ENCODE data around the gene RPL11. TPM values are rescaled to one million over a fixed set of nuclear protein-coding genes. Genes with fewer than 3 reads are reported as not detected.
"Not testable (repeated sequence)": the region's sequence is repeated elsewhere in the genome, so short reads cannot be mapped to it uniquely, and the experiment has no call there.

Gene RPL11
- total RNA-seq, result 1,228 and 1,231 TPM in 2 replicates

GRCh38 chr1:23691499-23692307, at the start of gene RPL11:
Gene RPL11, plus strand, starts transcription at chr1:23691806. Its CDS starts 18 bp downstream, at chr1:23691824.
- intact Hi-C loops (cut with micrococcal nuclease), result loop anchor here (2.0 kb wide), 1 partner anchor 51 kb away; the partner anchor contains the start of gene ELOA

- intact Hi-C loops (cut with micrococcal nuclease), result no loop called here
Measured at GRCh38 chr1:23643736-23644554, 47.7 kb upstream of the RPL11 start.

- intact Hi-C loops (cut with micrococcal nuclease), result no loop called here
Measured at GRCh38 chr1:23644555-23644866, 47.1 kb upstream of the RPL11 start.

GRCh38 chr1:23645338-23645737, 46.3 kb upstream of the RPL11 start:
- intact Hi-C loops (cut with micrococcal nuclease), result no loop called here

- intact Hi-C loops (cut with micrococcal nuclease), result no loop called here
Measured at GRCh38 chr1:23646091-23646490, 45.5 kb upstream of the RPL11 start.

- intact Hi-C loops (cut with micrococcal nuclease), result no loop called here
Measured at GRCh38 chr1:23646541-23646940, 45.1 kb upstream of the RPL11 start.

- intact Hi-C loops (cut with micrococcal nuclease), result no loop called here
Measured at GRCh38 chr1:23648576-23648975, 43.0 kb upstream of the RPL11 start.

GRCh38 chr1:23649157-23649556, 42.4 kb upstream of the RPL11 start:
- intact Hi-C loops (cut with micrococcal nuclease), result not testable (repeated sequence)

- intact Hi-C loops (cut with micrococcal nuclease), result no loop called here
Measured at GRCh38 chr1:23650344-23650990, 41.1 kb upstream of the RPL11 start.

- intact Hi-C loops (cut with micrococcal nuclease), result no loop called here
Measured at GRCh38 chr1:23651069-23651808, 40.4 kb upstream of the RPL11 start.

GRCh38 chr1:23657659-23658275, 33.8 kb upstream of the RPL11 start:
- intact Hi-C loops (cut with micrococcal nuclease), result no loop called here

GRCh38 chr1:23660671-23661070, 30.9 kb upstream of the RPL11 start:
- intact Hi-C loops (cut with micrococcal nuclease), result no loop called here

GRCh38 chr1:23661887-23662286, 29.7 kb upstream of the RPL11 start:
- intact Hi-C loops (cut with micrococcal nuclease), result no loop called here

GRCh38 chr1:23664837-23665795, 26.5 kb upstream of the RPL11 start:
- intact Hi-C loops (cut with micrococcal nuclease), result no loop called here

- intact Hi-C loops (cut with micrococcal nuclease), result no loop called here
Measured at GRCh38 chr1:23667411-23667810, 24.2 kb upstream of the RPL11 start.

- intact Hi-C loops (cut with micrococcal nuclease), result no loop called here
Measured at GRCh38 chr1:23670709-23671108, 20.9 kb upstream of the RPL11 start.

GRCh38 chr1:23673086-23673813, 18.4 kb upstream of the RPL11 start:
- intact Hi-C loops (cut with micrococcal nuclease), result no loop called here

GRCh38 chr1:23679815-23680214, 11.8 kb upstream of the RPL11 start:
- intact Hi-C loops (cut with micrococcal nuclease), result no loop called here

GRCh38 chr1:23682946-23683345, 8.7 kb upstream of the RPL11 start:
- intact Hi-C loops (cut with micrococcal nuclease), result no loop called here
